ENCODE measurements around the gene ARHGAP24.

ARHGAP24 gene

DNA sequence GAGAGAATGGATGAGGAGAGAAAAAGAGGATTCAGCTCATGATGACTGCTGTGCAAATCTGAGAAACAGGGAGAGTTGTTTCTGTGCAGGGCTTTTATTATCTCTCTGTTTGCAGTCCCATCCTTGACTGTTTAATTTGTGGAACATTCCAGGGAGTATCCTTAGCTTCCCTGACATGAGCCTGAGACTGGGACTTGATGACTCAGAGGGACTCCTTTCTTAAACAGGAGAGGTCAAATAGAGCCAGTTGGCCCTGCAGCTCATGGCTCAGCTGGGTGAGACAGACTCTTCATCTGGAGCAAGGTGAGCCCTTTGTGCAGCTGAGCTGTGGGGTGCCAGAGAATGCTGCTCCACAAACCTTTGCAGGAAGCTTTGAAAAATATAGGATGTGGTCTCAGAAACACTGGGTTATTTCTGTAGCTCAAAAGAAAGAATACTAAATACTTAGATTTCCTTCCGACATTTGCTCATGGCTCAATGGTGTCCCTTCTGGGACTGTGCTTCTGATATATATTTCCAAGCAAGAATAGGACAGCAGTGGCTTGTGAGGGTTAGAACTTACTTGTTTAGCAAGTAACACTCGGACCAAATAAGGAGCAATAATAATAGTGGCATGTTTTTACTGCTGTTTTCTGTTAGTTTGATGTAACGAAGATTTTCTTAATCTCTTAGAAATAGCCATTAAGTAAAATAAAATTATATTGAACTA lies 14.5 kb downstream of the ARHGAP24 start:
- Histone ChIP-seq H3K27me3 (ENCODE audit: insufficient read depth, poor library complexity, severe bottlenecking) (no peaks in the 10 kb centered on the region), H3K36me3 (ENCODE audit: low read depth) (no peaks in the 10 kb centered on the region), H3K4me1 (ENCODE audit: insufficient read depth, poor library complexity, severe bottlenecking) (peaks cover 10% of the 10 kb centered on the region), H3K4me3 (ENCODE audit: severe bottlenecking) (no peak overlapping the region), H3K9me3 (ENCODE audit: severe bottlenecking) (no peaks in the 10 kb centered on the region), H3K27ac (ENCODE audit: poor library complexity, severe bottlenecking) (no peak overlapping the region)
- DNase-seq (ENCODE audit: low spot score) (no peak), ATAC-seq (ENCODE audit: low read depth) (peak; percentile 81)
- TF ChIP-seq CTCF (IDR thresholded peaks at IDR 0.05; ENCODE audit: poor library complexity, severe bottlenecking) = no peak

DNA sequence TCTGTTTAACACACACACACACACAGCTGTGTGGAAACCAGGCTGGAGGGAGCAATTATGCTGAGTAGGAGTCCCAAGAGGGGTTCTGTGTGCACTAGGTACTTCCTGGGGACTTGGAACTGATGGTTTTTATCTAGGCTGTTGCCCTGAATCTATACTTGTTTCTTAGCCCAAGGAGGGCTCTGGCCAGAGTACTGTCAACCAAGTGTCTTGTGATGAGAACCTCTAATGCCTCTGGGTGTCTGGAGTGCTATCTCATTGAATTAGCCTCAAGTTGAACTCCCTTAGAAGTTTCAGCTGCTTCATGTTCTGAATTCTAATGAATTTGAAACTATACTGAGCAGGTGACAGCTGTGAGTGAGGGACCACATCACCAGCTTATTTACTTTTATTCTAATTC lies 16.6 kb downstream of the ARHGAP24 start:
- DNase-seq (ENCODE audit: low spot score) (no peak), ATAC-seq (ENCODE audit: low read depth) (no peak)
- no peak for TF ChIP-seq CTCF (IDR thresholded peaks at IDR 0.05; ENCODE audit: poor library complexity, severe bottlenecking)
- Histone ChIP-seq H3K9me3 (ENCODE audit: severe bottlenecking) (no peaks in the 10 kb centered on the region), H3K27me3 (ENCODE audit: insufficient read depth, poor library complexity, severe bottlenecking) (no peaks in the 10 kb centered on the region), H3K4me3 (ENCODE audit: severe bottlenecking) (no peak overlapping the region), H3K27ac (ENCODE audit: poor library complexity, severe bottlenecking) (no peak overlapping the region), H3K36me3 (ENCODE audit: low read depth) (no peaks in the 10 kb centered on the region), H3K4me1 (ENCODE audit: insufficient read depth, poor library complexity, severe bottlenecking) (peaks cover 20% of the 10 kb centered on the region)

DNA sequence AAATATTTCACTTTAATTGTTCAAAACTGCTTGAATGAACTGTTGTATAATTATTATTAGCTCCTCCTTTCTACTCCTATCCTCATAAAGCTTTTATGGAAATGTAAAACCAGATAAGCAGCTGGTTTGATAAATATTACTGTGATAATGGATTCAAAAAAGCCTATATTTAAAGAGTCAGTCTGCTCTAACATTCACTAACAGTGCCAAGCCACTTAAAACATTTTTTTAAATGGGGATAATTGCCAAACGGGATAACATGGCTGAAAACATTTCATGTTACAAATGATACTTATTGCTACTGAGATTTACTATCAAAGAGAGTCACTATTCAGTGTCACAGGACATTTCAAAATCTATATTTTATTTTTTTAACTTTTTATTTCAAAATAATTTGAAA lies 17.4 kb downstream of the ARHGAP24 start:
- peaks cover 28% of the 10 kb centered on the region for H3K4me1 ChIP-seq (ENCODE audit: insufficient read depth, poor library complexity, severe bottlenecking)
- ATAC-seq (ENCODE audit: low read depth) (no peak), DNase-seq (ENCODE audit: low spot score) (no peak)
- H3K4me3 ChIP-seq (ENCODE audit: severe bottlenecking) = no peak overlapping the region
- no peak for TF ChIP-seq CTCF (IDR thresholded peaks at IDR 0.05; ENCODE audit: poor library complexity, severe bottlenecking)
- H3K27me3 ChIP-seq (ENCODE audit: insufficient read depth, poor library complexity, severe bottlenecking) = no peaks in the 10 kb centered on the region
- H3K36me3 ChIP-seq (ENCODE audit: low read depth) = no peaks in the 10 kb centered on the region
- no peaks in the 10 kb centered on the region for H3K9me3 ChIP-seq (ENCODE audit: severe bottlenecking)
- H3K27ac ChIP-seq (ENCODE audit: poor library complexity, severe bottlenecking) = no peak overlapping the region

- H3K4me3 ChIP-seq (ENCODE audit: severe bottlenecking) = no peak overlapping the region
- H3K4me1 ChIP-seq (ENCODE audit: insufficient read depth, poor library complexity, severe bottlenecking) = peaks cover 38% of the 10 kb centered on the region
- H3K27me3 ChIP-seq (ENCODE audit: insufficient read depth, poor library complexity, severe bottlenecking) = no peaks in the 10 kb centered on the region
- no peaks in the 10 kb centered on the region for H3K9me3 ChIP-seq (ENCODE audit: severe bottlenecking)
- peak overlapping the region; percentile 60 for H3K27ac ChIP-seq (ENCODE audit: poor library complexity, severe bottlenecking)
- no peaks in the 10 kb centered on the region for H3K36me3 ChIP-seq (ENCODE audit: low read depth)
- ATAC-seq (ENCODE audit: low read depth) (no peak), DNase-seq (ENCODE audit: low spot score) (no peak)
- TF ChIP-seq CTCF (IDR thresholded peaks at IDR 0.05; ENCODE audit: poor library complexity, severe bottlenecking) = no peak
These were observed 20.7 kb downstream of the ARHGAP24 start for GRCh38 chr4:85495621-85496020.

- Histone ChIP-seq H3K4me3 (ENCODE audit: severe bottlenecking) (no peak overlapping the region), H3K4me1 (ENCODE audit: insufficient read depth, poor library complexity, severe bottlenecking) (peaks cover 38% of the 10 kb centered on the region), H3K9me3 (ENCODE audit: severe bottlenecking) (no peaks in the 10 kb centered on the region), H3K27ac (ENCODE audit: poor library complexity, severe bottlenecking) (peak overlapping the region; percentile 60), H3K36me3 (ENCODE audit: low read depth) (no peaks in the 10 kb centered on the region), H3K27me3 (ENCODE audit: insufficient read depth, poor library complexity, severe bottlenecking) (no peaks in the 10 kb centered on the region)
- ATAC-seq (ENCODE audit: low read depth) (peak; percentile 41), DNase-seq (ENCODE audit: low spot score) (no peak)
- no peak for TF ChIP-seq CTCF (IDR thresholded peaks at IDR 0.05; ENCODE audit: poor library complexity, severe bottlenecking)
These were observed 21.3 kb downstream of the ARHGAP24 start for GRCh38 chr4:85496126-85496849.
